Endothelial cell (in vitro differentiated cells): ENCODE results near the gene MRPL4. TPM values are rescaled to one million over a fixed set of nuclear protein-coding genes. Genes with fewer than 3 reads are reported as not detected.

Experiments
- DNase-seq: peaks from one replicate; pipeline ENCODE4 v3.0.0; 2021; ENCODE audit warnings: low spot score
- H3K27ac Mint-ChIP-seq: one replicate; pipeline ENCODE4 v1.8.0; 2021; ENCODE audit warnings: mixed read lengths, inconsistent platforms; ENCODE audit not compliant: unreplicated experiment
- H3K27me3 Mint-ChIP-seq: one replicate; pipeline ENCODE4 v1.8.0; 2021; ENCODE audit warnings: mild to moderate bottlenecking, moderate library complexity, mixed read lengths, inconsistent platforms; ENCODE audit not compliant: unreplicated experiment
- H3K36me3 Mint-ChIP-seq: one replicate; pipeline ENCODE4 v1.8.0; 2021; ENCODE audit warnings: mild to moderate bottlenecking, low read depth, mixed read lengths, inconsistent platforms; ENCODE audit not compliant: unreplicated experiment
- H3K4me1 Mint-ChIP-seq: one replicate; pipeline ENCODE4 v1.8.0; 2021; ENCODE audit warnings: mild to moderate bottlenecking, mixed read lengths, inconsistent platforms; ENCODE audit not compliant: unreplicated experiment
- H3K4me3 Mint-ChIP-seq: one replicate; pipeline ENCODE4 v1.8.0; 2021; ENCODE audit warnings: mild to moderate bottlenecking, mixed read lengths, inconsistent platforms; ENCODE audit not compliant: unreplicated experiment
- H3K9me3 Mint-ChIP-seq: one replicate; pipeline ENCODE4 v1.8.0; 2021; ENCODE audit warnings: mixed read lengths, inconsistent platforms; ENCODE audit not compliant: unreplicated experiment
- CTCF ChIP-seq: fragments of 200-600 bp; sonication (generic); IDR thresholded peaks from one replicate; pipeline ENCODE4 v1.5.0; 2021; ENCODE audit warnings: antibody characterized with exemption; ENCODE audit not compliant: unreplicated experiment
- total RNA-seq: library from RNA; stranded (reverse); fragmentation: NEBNext Ultra II Directional; extraction: Animal tissue kit (Norgen Biotek cat#: 25700); gene quantifications from one replicate; pipeline ENCODE4 v1.2.1, GENCODE V29; 2021; ENCODE audit not compliant: unreplicated experiment

The MRPL4 gene
- total RNA-seq, 1 donor from 2014 or later, result 51.3 TPM

GRCh38 chr19:10288662-10289166, 36.7 kb downstream of the MRPL4 start:
- no peak for TF ChIP-seq CTCF
- peaks cover 36% of the 10 kb centered on the region for H3K27me3 Mint-ChIP-seq
- peaks cover 16% of the 10 kb centered on the region for H3K4me1 Mint-ChIP-seq
- H3K36me3 Mint-ChIP-seq, result peaks cover 11% of the 10 kb centered on the region
- H3K9me3 Mint-ChIP-seq, result no peaks in the 10 kb centered on the region
- no peak overlapping the region for H3K27ac Mint-ChIP-seq
- peak overlapping the region; percentile 25 for H3K4me3 Mint-ChIP-seq
- no peak for DNase-seq

GRCh38 chr19:10289167-10289835, 37.3 kb downstream of the MRPL4 start:
- H3K9me3 Mint-ChIP-seq, result no peaks in the 10 kb centered on the region
- no peak overlapping the region for H3K27ac Mint-ChIP-seq
- TF ChIP-seq CTCF, result no peak
- H3K4me1 Mint-ChIP-seq, result peaks cover 16% of the 10 kb centered on the region
- H3K36me3 Mint-ChIP-seq, result peaks cover 11% of the 10 kb centered on the region
- DNase-seq, result no peak
- peaks cover 37% of the 10 kb centered on the region for H3K27me3 Mint-ChIP-seq
- peak overlapping the region; percentile 25 for H3K4me3 Mint-ChIP-seq

- H3K4me1 Mint-ChIP-seq, result peaks cover 16% of the 10 kb centered on the region
- peak within 1 kb of the TSS; percentile 25 for H3K4me3 Mint-ChIP-seq
- DNase-seq, result no peak
- H3K36me3 Mint-ChIP-seq, result peaks cover 9% of the 10 kb centered on the region
- peaks cover 40% of the 10 kb centered on the region for H3K27me3 Mint-ChIP-seq
- TF ChIP-seq CTCF, result no peak
- no peaks in the 10 kb centered on the region for H3K9me3 Mint-ChIP-seq
- no peak within 1 kb of the TSS for H3K27ac Mint-ChIP-seq
Measured at GRCh38 chr19:10289836-10290356, 37.9 kb downstream of the MRPL4 start, which contains the start of gene ICAM5. ICAM5 (plus strand) TSS chr19:10289952; CDS start chr19:10290044, 92 bp downstream.

GRCh38 chr19:10290357-10290875, 38.4 kb downstream of the MRPL4 start:
- peaks cover 37% of the 10 kb centered on the region for H3K27me3 Mint-ChIP-seq
- no peak overlapping the region for H3K27ac Mint-ChIP-seq
- peaks cover 16% of the 10 kb centered on the region for H3K4me1 Mint-ChIP-seq
- TF ChIP-seq CTCF, result no peak
- no peak for DNase-seq
- H3K36me3 Mint-ChIP-seq, result peaks cover 5% of the 10 kb centered on the region
- H3K4me3 Mint-ChIP-seq, result no peak overlapping the region
- H3K9me3 Mint-ChIP-seq, result no peaks in the 10 kb centered on the region
